K562 (cell line): ENCODE data around the gene DMAC2. TPM values are rescaled to one million over a fixed set of nuclear protein-coding genes. Genes with fewer than 3 reads are reported as not detected.

Experiments
- ATF3 ChIP-seq, 2 experiments: fragments of 450-650 bp in 1 of 2; sonication (generic) in 1 of 2; formaldehyde crosslinking in 1 of 2; IDR thresholded peaks in 1 of 2; conservative IDR thresholded peaks in 1 of 2; 2 replicates each; pipeline versions ENCODE4 v1.6.1 to v1.8.1; 2016 to 2023; ENCODE audit warnings: mild to moderate bottlenecking in 2 of 2, moderate library complexity in 2 of 2, inconsistent platforms in 1 of 2, missing genetic modification reagents in 1 of 2
- CBFA2T3 ChIP-seq: fragments of 450-650 bp; IDR thresholded peaks from 2 replicates; pipeline ENCODE4 v1.6.1; 2017
- HMG20A ChIP-seq: fragments of 450-650 bp; formaldehyde crosslinking; conservative IDR thresholded peaks from 2 replicates; pipeline ENCODE4 v1.4.0; 2020; ENCODE audit warnings: mild to moderate bottlenecking, mixed read lengths
- JUND ChIP-seq, 2 experiments: IDR thresholded peaks; 2 replicates in 1 of 2; 3 replicates in 1 of 2; pipeline ENCODE4 v1.6.1; 2011; ENCODE audit warnings: borderline replicate concordance in 2 of 2, low read depth in 2 of 2, low read length in 2 of 2, improper control_type of control experiment in 1 of 2, missing biosample characterization in 1 of 2, missing genetic modification characterization in 1 of 2, missing genetic modification reagents in 1 of 2
- SETDB1 ChIP-seq: IDR thresholded peaks from one replicate; pipeline ENCODE4 v1.6.1; 2012; ENCODE audit warnings: low read length, control low read depth, inconsistent platforms
- SPI1 ChIP-seq: IDR thresholded peaks from 2 replicates; pipeline ENCODE4 v1.6.1; 2011; ENCODE audit warnings: low read depth, low read length, control low read depth, borderline replicate concordance
- SREBF1 ChIP-seq: fragments of 150-350 bp; IDR thresholded peaks from 2 replicates; pipeline ENCODE4 v1.6.1; 2014; ENCODE audit warnings: antibody characterized with exemption, low read depth, low read length, borderline replicate concordance
- THRB ChIP-seq: fragments of 450-650 bp; formaldehyde crosslinking; conservative IDR thresholded peaks from 2 replicates; pipeline ENCODE4 v1.4.0; 2022; ENCODE audit warnings: mild to moderate bottlenecking, missing genetic modification characterization
- ZBTB5 ChIP-seq: fragments of 450-650 bp; IDR thresholded peaks from 2 replicates; pipeline ENCODE4 v1.6.1; 2017; ENCODE audit warnings: antibody characterized with exemption
- ZNF282 ChIP-seq: sonication (generic); formaldehyde crosslinking; IDR thresholded peaks from 2 replicates; pipeline ENCODE4 v1.8.1; 2023; ENCODE audit warnings: missing genetic modification reagents
- ZNF311 ChIP-seq: fragments of 250-450 bp; sonication (Bioruptor Pico); IDR thresholded peaks from 2 replicates; pipeline ENCODE4 v1.4.0; 2020; ENCODE audit warnings: mild to moderate bottlenecking, moderate library complexity
- ZNF384 ChIP-seq: IDR thresholded peaks from 2 replicates; pipeline ENCODE4 v1.6.1; 2012; ENCODE audit warnings: low read depth, low read length, improper control_type of control experiment
- ZNF717 ChIP-seq: fragments of 250-450 bp; sonication (Bioruptor Pico); IDR thresholded peaks from 2 replicates; pipeline ENCODE4 v1.5.0; 2021
- polyA plus RNA-seq, 8 experiments: library from polyadenylated mRNA; depleted of rRNA in 4 of 8; stranded (reverse) in 5 of 8; unstranded in 3 of 8; fragments of >200 nt; fragmentation: Nextera tagmentation in 2 of 8; fragmentation: Illumina TruSeq in 1 of 8; extraction: Ambion mirVana in 2 of 8; extraction: Trizol in 1 of 8; gene quantifications; 2 replicates each; pipeline versions ENCODE4 v1.2.1 to v1.2.3, GENCODE V29; 2011 to 2014; ENCODE audit warnings: inconsistent platforms in 1 of 8, missing spikeins in 1 of 8
- total RNA-seq, 7 experiments: library from RNA; depleted of rRNA in 6 of 7; stranded (reverse); fragments of >200 nt in 6 of 7; fragmentation: Illumina TruSeq in 2 of 7; extraction: Trizol in 2 of 7; gene quantifications; 2 replicates each; pipeline versions ENCODE4 v1.2.1 to v1.2.3, GENCODE V29; 2011 to 2021; ENCODE audit warnings: low replicate concordance in 1 of 7
- TF ChIP-seq, protein P1 (sequence below): fragments of 450-650 bp; IDR thresholded peaks from 2 replicates; pipeline ENCODE4 v1.6.1; 2016; ENCODE audit warnings: low read depth

The DMAC2 gene
- total and polyA plus RNA-seq, 9 of the 15 experiments (the other 6 are each of a cell fraction or from before 2014, with no cell fraction given): 12.9 to 61.2 (median 43.1) TPM

- no peak for TF ChIP-seq JUND (IDR thresholded peaks at IDR 0.05; ENCODE audit: borderline replicate concordance, low read depth, low read length)
- no peak for TF ChIP-seq JUND (tag; IDR thresholded peaks at IDR 0.05; ENCODE audit: borderline replicate concordance, low read depth, low read length)
- TF ChIP-seq CBFA2T3: no peak
- no peak for TF ChIP-seq ZNF282
- no peak for TF ChIP-seq THRB (CRISPR knock-in tag)
- TF ChIP-seq HMG20A: no peak
- TF ChIP-seq SETDB1: no peak
- no peak for TF ChIP-seq ZNF717 (CRISPR knock-in tag)
- no peak for TF ChIP-seq ZNF311 (CRISPR knock-in tag)
- no peak for TF ChIP-seq SREBF1
- no peak for TF ChIP-seq ZNF384
- TF ChIP-seq SPI1: no peak
- no peak for TF ChIP-seq ATF3 (IDR thresholded peaks at IDR 0.05)
- TF ChIP-seq ATF3 (CRISPR knock-in tag; conservative IDR thresholded peaks at IDR 0.05): no peak
- TF ChIP-seq, protein P1, sequence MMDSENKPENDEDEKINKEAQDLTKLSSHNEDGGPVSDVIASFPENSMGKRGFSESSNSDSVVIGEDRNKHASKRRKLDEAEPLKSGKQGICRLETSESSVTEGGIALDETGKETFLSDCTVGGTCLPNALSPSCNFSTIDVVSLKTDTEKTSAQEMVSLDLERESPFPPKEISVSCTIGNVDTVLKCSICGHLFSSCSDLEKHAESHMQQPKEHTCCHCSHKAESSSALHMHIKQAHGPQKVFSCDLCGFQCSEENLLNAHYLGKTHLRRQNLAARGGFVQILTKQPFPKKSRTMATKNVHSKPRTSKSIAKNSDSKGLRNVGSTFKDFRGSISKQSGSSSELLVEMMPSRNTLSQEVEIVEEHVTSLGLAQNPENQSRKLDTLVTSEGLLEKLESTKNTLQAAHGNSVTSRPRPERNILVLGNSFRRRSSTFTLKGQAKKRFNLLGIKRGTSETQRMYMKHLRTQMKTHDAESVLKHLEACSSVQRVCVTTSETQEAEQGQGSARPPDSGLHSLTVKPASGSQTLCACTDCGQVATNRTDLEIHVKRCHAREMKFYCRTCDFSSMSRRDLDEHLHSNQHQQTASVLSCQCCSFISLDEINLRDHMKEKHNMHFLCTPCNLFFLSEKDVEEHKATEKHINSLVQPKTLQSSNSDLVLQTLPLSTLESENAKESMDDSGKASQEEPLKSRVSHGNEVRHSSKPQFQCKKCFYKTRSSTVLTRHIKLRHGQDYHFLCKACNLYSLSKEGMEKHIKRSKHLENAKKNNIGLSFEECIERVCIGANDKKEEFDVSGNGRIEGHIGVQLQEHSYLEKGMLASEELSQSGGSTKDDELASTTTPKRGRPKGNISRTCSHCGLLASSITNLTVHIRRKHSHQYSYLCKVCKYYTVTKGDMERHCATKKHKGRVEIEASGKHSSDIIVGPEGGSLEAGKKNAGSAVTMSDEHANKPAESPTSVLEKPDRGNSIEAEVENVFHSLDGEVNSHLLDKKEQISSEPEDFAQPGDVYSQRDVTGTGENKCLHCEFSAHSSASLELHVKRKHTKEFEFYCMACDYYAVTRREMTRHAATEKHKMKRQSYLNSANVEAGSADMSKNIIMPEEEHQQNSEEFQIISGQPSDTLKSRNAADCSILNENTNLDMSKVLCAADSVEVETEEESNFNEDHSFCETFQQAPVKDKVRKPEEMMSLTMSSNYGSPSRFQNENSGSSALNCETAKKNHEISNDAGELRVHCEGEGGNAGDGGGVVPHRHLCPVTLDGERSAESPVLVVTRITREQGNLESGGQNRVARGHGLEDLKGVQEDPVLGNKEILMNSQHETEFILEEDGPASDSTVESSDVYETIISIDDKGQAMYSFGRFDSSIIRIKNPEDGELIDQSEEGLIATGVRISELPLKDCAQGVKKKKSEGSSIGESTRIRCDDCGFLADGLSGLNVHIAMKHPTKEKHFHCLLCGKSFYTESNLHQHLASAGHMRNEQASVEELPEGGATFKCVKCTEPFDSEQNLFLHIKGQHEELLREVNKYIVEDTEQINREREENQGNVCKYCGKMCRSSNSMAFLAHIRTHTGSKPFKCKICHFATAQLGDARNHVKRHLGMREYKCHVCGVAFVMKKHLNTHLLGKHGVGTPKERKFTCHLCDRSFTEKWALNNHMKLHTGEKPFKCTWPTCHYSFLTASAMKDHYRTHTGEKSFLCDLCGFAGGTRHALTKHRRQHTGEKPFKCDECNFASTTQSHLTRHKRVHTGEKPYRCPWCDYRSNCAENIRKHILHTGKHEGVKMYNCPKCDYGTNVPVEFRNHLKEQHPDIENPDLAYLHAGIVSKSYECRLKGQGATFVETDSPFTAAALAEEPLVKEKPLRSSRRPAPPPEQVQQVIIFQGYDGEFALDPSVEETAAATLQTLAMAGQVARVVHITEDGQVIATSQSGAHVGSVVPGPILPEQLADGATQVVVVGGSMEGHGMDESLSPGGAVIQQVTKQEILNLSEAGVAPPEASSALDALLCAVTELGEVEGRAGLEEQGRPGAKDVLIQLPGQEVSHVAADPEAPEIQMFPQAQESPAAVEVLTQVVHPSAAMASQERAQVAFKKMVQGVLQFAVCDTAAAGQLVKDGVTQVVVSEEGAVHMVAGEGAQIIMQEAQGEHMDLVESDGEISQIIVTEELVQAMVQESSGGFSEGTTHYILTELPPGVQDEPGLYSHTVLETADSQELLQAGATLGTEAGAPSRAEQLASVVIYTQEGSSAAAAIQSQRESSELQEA: no peak
- no peak for TF ChIP-seq ZBTB5
These were observed 8.0 kb downstream of the DMAC2 start (continued) for GRCh38 chr19:41431426-41432386.
